Skeletal muscle tissue (tissue), 4 donors: ENCODE measurements around the gene ERO1A. TPM values are rescaled to one million over a fixed set of nuclear protein-coding genes. Genes with fewer than 3 reads are reported as not detected.

Source experiments
- H3K27ac ChIP-seq: one replicate; pipeline ENCODE4 v1.7.0; 2013; ENCODE audit warnings: mild to moderate bottlenecking, low read depth, low read length, inconsistent platforms
- H3K27me3 ChIP-seq, 3 donors: one replicate each; pipeline ENCODE4 v1.7.0; 2013; ENCODE audit warnings: low read length in 3 of 3; ENCODE audit not compliant: control insufficient read depth in 3 of 3, insufficient read depth in 3 of 3
- H3K36me3 ChIP-seq, 3 donors: one replicate each; pipeline ENCODE4 v1.7.0; 2013; ENCODE audit warnings: low read length in 3 of 3; ENCODE audit not compliant: control insufficient read depth in 3 of 3, insufficient read depth in 3 of 3
- H3K4me1 ChIP-seq, 3 donors: one replicate each; pipeline ENCODE4 v1.7.0; 2013; ENCODE audit warnings: low read length in 3 of 3, mild to moderate bottlenecking in 3 of 3; ENCODE audit not compliant: control insufficient read depth in 3 of 3, insufficient read depth in 3 of 3
- H3K4me3 ChIP-seq, 3 donors: one replicate each; pipeline ENCODE4 v1.7.0; 2013; ENCODE audit warnings: low read length in 3 of 3
- H3K9ac ChIP-seq, 3 donors: one replicate each; pipeline ENCODE4 v1.7.0; 2013; ENCODE audit warnings: low read length in 3 of 3, mild to moderate bottlenecking in 3 of 3, moderate library complexity in 2 of 3, low read depth in 1 of 3
- H3K9me3 ChIP-seq, 3 donors: one replicate each; pipeline ENCODE4 v1.7.0; 2013; ENCODE audit warnings: low read length in 3 of 3; ENCODE audit not compliant: control insufficient read depth in 3 of 3
- total RNA-seq: library from RNA; depleted of rRNA; stranded (reverse); fragments of >200 nt; gene quantifications from one replicate; pipeline ENCODE4 v1.2.3, GENCODE V29; 2014
- donor health status: Osteomylitis.

The ERO1A gene
- total RNA-seq, 1 donor from 2014 or later: 10.4 TPM

DNA sequence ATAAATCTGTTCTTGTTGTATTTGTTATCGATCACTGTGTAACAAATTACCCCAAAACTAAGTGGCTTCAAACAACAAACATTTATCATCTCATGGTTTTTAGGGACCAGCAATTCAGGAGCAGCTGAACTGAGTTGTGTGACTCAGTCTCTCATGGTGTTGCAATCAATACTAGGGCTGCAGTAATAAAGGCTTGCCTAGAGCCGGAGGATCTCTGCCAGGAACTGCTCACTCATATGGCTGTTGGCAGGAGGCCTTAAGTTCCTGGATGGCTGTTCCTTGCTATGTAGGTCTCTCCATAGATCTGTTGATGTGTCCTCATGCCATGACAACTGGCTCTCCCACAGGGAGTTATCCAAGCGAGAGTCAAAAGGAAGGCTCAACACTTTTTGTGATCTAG lies 7.9 kb upstream of the ERO1A start:
- H3K9ac ChIP-seq: no peak overlapping the region

GRCh38 chr14:52701223-52701622 lies 5.9 kb upstream of the ERO1A start:
- no peaks in the 10 kb centered on the region for H3K36me3 ChIP-seq
- H3K9ac ChIP-seq: no peak overlapping the region
- no peak overlapping the region for H3K4me3 ChIP-seq
- H3K4me1 ChIP-seq: peaks cover under 1 to 3% (median 1%) of the 10 kb centered on the region in 3 donors
- H3K9me3 ChIP-seq: no peaks in the 10 kb centered on the region
- H3K27me3 ChIP-seq: no peaks in the 10 kb centered on the region
- peak overlapping the region; percentile 19 for H3K27ac ChIP-seq

More for the DNA sequence above, 7.9 kb upstream of the ERO1A start:
- Histone ChIP-seq H3K36me3 (no peaks in the 10 kb centered on the region), H3K27ac (no peak overlapping the region), H3K9me3 (no peaks in the 10 kb centered on the region), H3K4me3 (no peak overlapping the region), H3K4me1 (peaks cover 10 to 12% (median 12%) of the 10 kb centered on the region in 3 donors), H3K27me3 (no peaks in the 10 kb centered on the region)

GRCh38 chr14:52700701-52701172 lies 5.4 kb upstream of the ERO1A start:
- no peak overlapping the region for H3K4me3 ChIP-seq
- H3K9me3 ChIP-seq: no peaks in the 10 kb centered on the region
- H3K4me1 ChIP-seq: peaks cover 0 to 3% (median 0%) of the 10 kb centered on the region in 3 donors
- peak overlapping the region; percentile 19 for H3K27ac ChIP-seq
- H3K9ac ChIP-seq: no peak overlapping the region
- no peaks in the 10 kb centered on the region for H3K36me3 ChIP-seq
- H3K27me3 ChIP-seq: no peaks in the 10 kb centered on the region

DNA sequence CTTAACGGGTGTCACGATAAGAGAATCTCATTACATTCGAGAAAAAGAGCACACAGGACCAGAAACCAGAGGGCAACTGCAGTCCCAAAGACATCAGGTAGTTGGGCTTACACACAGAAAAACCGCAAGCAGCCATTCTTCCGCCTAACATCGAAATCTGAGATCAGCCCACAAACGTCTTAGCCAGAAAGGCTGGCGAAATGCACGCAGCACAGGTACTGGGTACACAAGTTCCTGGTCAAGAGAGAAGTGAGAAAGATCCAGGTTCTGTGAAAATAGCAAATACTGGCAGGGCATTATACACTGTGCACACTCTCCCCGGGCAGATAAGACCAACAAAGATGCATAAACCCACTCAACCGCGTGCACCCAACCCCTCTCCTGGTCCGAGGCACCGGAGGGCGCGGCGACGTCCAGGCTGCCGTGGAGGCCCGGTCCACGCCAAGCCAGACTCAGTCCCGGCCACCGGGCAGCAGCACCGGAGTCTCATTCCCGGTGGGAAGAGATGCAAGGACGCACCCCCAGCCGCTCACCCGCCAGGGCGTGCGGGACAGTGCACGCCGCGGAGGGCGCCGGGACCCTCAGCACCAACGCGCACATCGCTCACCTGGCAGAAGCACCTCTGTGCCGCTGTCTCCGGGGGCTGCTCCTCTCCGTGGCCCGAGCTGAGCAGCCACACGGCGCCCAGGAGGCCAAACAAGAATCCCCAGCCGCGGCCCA lies 437 bp downstream of the ERO1A start:
- H3K36me3 ChIP-seq: no peaks in the 10 kb centered on the region
- H3K27ac ChIP-seq: peak overlapping the region; percentile 97
- peak overlapping the region; percentile 92 to 98 (median 97) for H3K9ac ChIP-seq
- peak overlapping the region; percentile 90 to 96 (median 94) for H3K4me3 ChIP-seq
- no peaks in the 10 kb centered on the region for H3K27me3 ChIP-seq
- H3K4me1 ChIP-seq: peaks cover 9 to 12% (median 10%) of the 10 kb centered on the region in 3 donors
- H3K9me3 ChIP-seq: no peaks in the 10 kb centered on the region

- Histone ChIP-seq H3K9ac (no peak overlapping the region), H3K36me3 (no peaks in the 10 kb centered on the region), H3K4me1 (peaks cover 9 to 12% (median 10%) of the 10 kb centered on the region in 3 donors), H3K27me3 (no peaks in the 10 kb centered on the region), H3K27ac (no peak overlapping the region), H3K4me3 (no peak overlapping the region), H3K9me3 (no peaks in the 10 kb centered on the region)
Measured at GRCh38 chr14:52693532-52693931, 1.8 kb downstream of the ERO1A start.

DNA sequence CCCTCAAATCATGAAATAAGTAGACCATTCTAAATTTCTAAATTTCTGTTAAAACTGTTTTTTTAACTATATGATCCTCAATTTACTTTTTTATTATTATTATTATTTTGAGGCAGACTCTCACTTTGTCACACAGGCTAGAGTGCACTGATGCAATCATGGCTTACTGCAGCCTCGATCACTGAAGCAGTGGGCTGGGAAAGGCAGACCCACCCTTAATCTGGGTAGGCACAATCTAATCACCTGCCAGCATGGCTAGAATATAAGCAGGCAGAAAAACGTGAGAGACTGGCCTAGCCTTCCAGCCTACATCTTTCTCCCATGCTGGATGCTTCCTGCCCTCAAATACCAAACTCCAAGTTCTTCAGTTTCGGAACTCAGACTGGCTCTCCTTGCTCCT lies 2.3 kb downstream of the ERO1A start:
- H3K4me1 ChIP-seq: peaks cover 9 to 12% (median 10%) of the 10 kb centered on the region in 3 donors
- H3K9ac ChIP-seq: no peak overlapping the region
- no peak overlapping the region for H3K27ac ChIP-seq

GRCh38 chr14:52692248-52692962 lies 3.0 kb downstream of the ERO1A start:
- Histone ChIP-seq H3K9ac (no peak overlapping the region), H3K27me3 (no peaks in the 10 kb centered on the region), H3K36me3 (no peaks in the 10 kb centered on the region), H3K9me3 (no peaks in the 10 kb centered on the region), H3K4me3 (no peak overlapping the region), H3K27ac (no peak overlapping the region), H3K4me1 (peaks cover 9 to 12% (median 10%) of the 10 kb centered on the region in 3 donors)

More for the DNA sequence above, 2.3 kb downstream of the ERO1A start:
- Histone ChIP-seq H3K36me3 (no peaks in the 10 kb centered on the region), H3K27me3 (no peaks in the 10 kb centered on the region), H3K9me3 (no peaks in the 10 kb centered on the region), H3K4me3 (no peak overlapping the region)

- Histone ChIP-seq H3K27me3 (no peaks in the 10 kb centered on the region), H3K4me1 (peaks cover 9 to 14% (median 10%) of the 10 kb centered on the region in 3 donors), H3K4me3 (no peak overlapping the region), H3K36me3 (no peaks in the 10 kb centered on the region), H3K27ac (no peak overlapping the region), H3K9ac (no peak overlapping the region), H3K9me3 (no peaks in the 10 kb centered on the region)
Measured at GRCh38 chr14:52690983-52691760, 4.2 kb downstream of the ERO1A start.

- H3K9me3 ChIP-seq: no peaks in the 10 kb centered on the region
- no peaks in the 10 kb centered on the region for H3K27me3 ChIP-seq
- peaks cover 0 to 3% (median 0%) of the 10 kb centered on the region in 3 donors for H3K4me1 ChIP-seq
- no peak overlapping the region for H3K4me3 ChIP-seq
- H3K36me3 ChIP-seq: peaks cover 0 to 2% (median under 1%) of the 10 kb centered on the region in 3 donors
- no peak overlapping the region for H3K9ac ChIP-seq
- H3K27ac ChIP-seq: no peak overlapping the region
Measured at GRCh38 chr14:52686176-52686575, 9.2 kb downstream of the ERO1A start.
